Hematopoietic multipotent progenitor cell (in vitro differentiated cells): ENCODE results near the gene SCNN1G. TPM values are rescaled to one million over a fixed set of nuclear protein-coding genes. Genes with fewer than 3 reads are reported as not detected.
"Not testable (repeated sequence)": the region's sequence is repeated elsewhere in the genome, so short reads cannot be mapped to it uniquely, and the experiment has no call there.

Source experiments
- DNase-seq, 3 donors: peaks; one replicate each; pipeline ENCODE4 v3.0.0-alpha.2; 2011 to 2015; ENCODE audit warnings: low read depth in 2 of 3, low spot score in 2 of 3
- total RNA-seq: library from RNA; depleted of rRNA; stranded (reverse); fragments of >200 nt; gene quantifications from one replicate; pipeline ENCODE4 v1.2.3, GENCODE V29; 2012

The SCNN1G gene
- under 0.01 TPM for total RNA-seq

GRCh38 chr16:23182679-23183542, at the start of gene SCNN1G:
Gene SCNN1G, plus strand, starts transcription at chr16:23182745. Its CDS starts 3,527 bp downstream, at chr16:23186272.
- DNase-seq = peak in 2 of 3 donors; percentile 5 to 6

- DNase-seq = no peak
These were observed 49.6 kb upstream of the SCNN1G start for GRCh38 chr16:23132775-23133463.

GRCh38 chr16:23134274-23134673, 48.3 kb upstream of the SCNN1G start:
- DNase-seq = peak in 2 of 3 donors; percentile 22 to 45

- DNase-seq = no peak
These were observed 45.3 kb upstream of the SCNN1G start for GRCh38 chr16:23137256-23137655.

- no peak for DNase-seq
These were observed 44.7 kb upstream of the SCNN1G start for GRCh38 chr16:23137818-23138217.

- no peak for DNase-seq
These were observed 42.4 kb upstream of the SCNN1G start for GRCh38 chr16:23140107-23140506.

- DNase-seq = no peak
These were observed 41.5 kb upstream of the SCNN1G start for GRCh38 chr16:23141033-23141432.

GRCh38 chr16:23141500-23141899, 41.0 kb upstream of the SCNN1G start:
- no peak for DNase-seq

- no peak for DNase-seq
These were observed 40.4 kb upstream of the SCNN1G start for GRCh38 chr16:23141959-23142740.

- no peak for DNase-seq
These were observed 39.2 kb upstream of the SCNN1G start for GRCh38 chr16:23143391-23143790.

GRCh38 chr16:23144393-23144792, 38.2 kb upstream of the SCNN1G start:
- DNase-seq = not testable (repeated sequence)

- no peak for DNase-seq
These were observed 37.4 kb upstream of the SCNN1G start for GRCh38 chr16:23145186-23145585.

- DNase-seq = no peak
These were observed 36.9 kb upstream of the SCNN1G start for GRCh38 chr16:23145608-23146007.

GRCh38 chr16:23146877-23147601, 35.5 kb upstream of the SCNN1G start:
- DNase-seq = no peak

- DNase-seq = no peak
These were observed 34.9 kb upstream of the SCNN1G start for GRCh38 chr16:23147666-23148065.

- DNase-seq = no peak
These were observed 34.4 kb upstream of the SCNN1G start for GRCh38 chr16:23148166-23148512.

GRCh38 chr16:23148513-23149266, 33.9 kb upstream of the SCNN1G start:
- DNase-seq = peak; percentile 29 to 55 (median 50)

- peak; percentile 76 to 91 (median 87) for DNase-seq
These were observed 33.1 kb upstream of the SCNN1G start, which contains the start of gene USP31 for GRCh38 chr16:23149267-23149992. Gene USP31, minus strand, starts transcription at chr16:23149452. Its CDS starts 182 bp downstream, at chr16:23149270.

- no peak for DNase-seq
These were observed 32.6 kb upstream of the SCNN1G start for GRCh38 chr16:23149993-23150364.
